Astrocyte (in vitro differentiated cells and primary cell): Measurements from ENCODE around the gene FGGY.

Source experiments
- CTCF ChIP-seq: IDR thresholded peaks from 2 replicates; pipeline ENCODE4 v1.5.1; 2011; ENCODE audit warnings: low read depth, mild to moderate bottlenecking, inconsistent platforms, low read length, moderate library complexity; ENCODE audit not compliant: insufficient read depth
- EZH2 ChIP-seq: IDR thresholded peaks from 2 replicates; pipeline ENCODE4 v1.6.1; 2012; ENCODE audit warnings: mild to moderate bottlenecking, low read length, inconsistent platforms; ENCODE audit not compliant: insufficient read depth

GRCh38 chr1:59486615-59487014, 189.7 kb downstream of the FGGY start:
- TF ChIP-seq CTCF = no peak
- no peak for TF ChIP-seq EZH2
